Ascending aorta (tissue), 2 donors: ENCODE measurements around the gene KRT82. TPM values are rescaled to one million over a fixed set of nuclear protein-coding genes. Genes with fewer than 3 reads are reported as not detected.

ENCODE experiments used
- DNase-seq, 2 donors: peaks; one replicate each; pipeline ENCODE4 v3.0.0-alpha.2; 2019; ENCODE audit warnings: low spot score in 2 of 2
- H3K27ac ChIP-seq, 2 donors: fragments of 200-600 bp; sonication (generic); one replicate each; pipeline ENCODE4 v1.5.1; 2016 to 2017; ENCODE audit warnings: mild to moderate bottlenecking in 1 of 2
- H3K27me3 ChIP-seq: fragments of 200-600 bp; sonication (generic); one replicate; pipeline ENCODE4 v1.5.1; 2017
- H3K36me3 ChIP-seq, 2 donors: fragments of 200-600 bp; sonication (generic); one replicate each; pipeline ENCODE4 v1.5.1; 2016
- H3K4me1 ChIP-seq, 2 donors: fragments of 200-600 bp; sonication (generic); one replicate each; pipeline ENCODE4 v1.5.1; 2016 to 2017; ENCODE audit warnings: mild to moderate bottlenecking in 1 of 2
- H3K4me3 ChIP-seq, 2 donors: fragments of 200-600 bp; sonication (generic); one replicate each; pipeline ENCODE4 v1.5.1; 2016 to 2017; ENCODE audit warnings: mild to moderate bottlenecking in 1 of 2
- H3K9me3 ChIP-seq, 2 donors: fragments of 200-600 bp; sonication (generic); one replicate each; pipeline ENCODE4 v1.5.1; 2016
- intact Hi-C: fragments of 100-400 bp; cut with DNase I; formaldehyde crosslinking; loops from one replicate; pipeline ENCODE4 v1.15.1; 2023
- total RNA-seq: library from RNA; depleted of rRNA; stranded (reverse); fragments of >200 nt; gene quantifications from one replicate; pipeline ENCODE4 v1.1.0, GENCODE V29; 2016
- TF ChIP-seq, protein P1 (sequence below), 3 experiments: fragments of 200-600 bp in 2 of 3; fragments of 450-650 bp in 1 of 3; sonication (generic) in 2 of 3; IDR thresholded peaks; one replicate each; pipeline ENCODE4 v1.5.1; 2016 to 2019; ENCODE audit warnings: antibody characterized with exemption in 3 of 3, mild to moderate bottlenecking in 1 of 3, moderate library complexity in 1 of 3

KRT82 gene
- total RNA-seq, 1 donor from 2014 or later = not detected

DNA sequence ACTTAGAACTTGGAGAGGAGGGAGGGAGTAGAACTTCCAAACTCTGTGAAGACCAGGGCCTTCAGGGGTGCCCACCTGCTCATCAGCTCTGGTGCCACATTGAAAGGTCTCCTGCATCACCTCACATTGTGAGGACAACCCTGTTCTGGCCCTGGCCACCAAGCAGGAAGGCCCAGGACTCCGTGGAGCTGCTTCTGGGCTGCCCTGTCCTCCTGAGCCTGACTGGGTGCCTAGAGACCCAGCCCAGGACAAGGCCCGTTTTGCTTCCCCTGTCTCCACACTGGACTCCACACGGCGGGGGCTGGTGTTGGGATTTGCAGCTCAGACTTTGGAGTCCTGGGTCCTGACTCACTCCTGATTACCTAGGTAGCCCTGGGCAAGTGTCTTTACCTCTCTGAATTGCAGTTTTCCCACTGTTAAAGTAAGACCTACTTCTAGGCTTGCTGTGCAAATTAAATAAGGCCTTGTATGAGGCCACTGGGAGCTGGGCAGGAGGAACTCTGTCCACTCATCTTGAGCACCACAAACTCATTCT, 12.5 kb upstream of the KRT82 start:
- DNase-seq = no peak
- Histone ChIP-seq H3K9me3 (no peaks in the 10 kb centered on the region), H3K4me3 (no peak overlapping the region), H3K27ac (no peak overlapping the region), H3K4me1 (no peaks in the 10 kb centered on the region), H3K36me3 (no peaks in the 10 kb centered on the region), H3K27me3 (no peaks in the 10 kb centered on the region)
- intact Hi-C loops = no loop called here
- TF ChIP-seq, protein P1, sequence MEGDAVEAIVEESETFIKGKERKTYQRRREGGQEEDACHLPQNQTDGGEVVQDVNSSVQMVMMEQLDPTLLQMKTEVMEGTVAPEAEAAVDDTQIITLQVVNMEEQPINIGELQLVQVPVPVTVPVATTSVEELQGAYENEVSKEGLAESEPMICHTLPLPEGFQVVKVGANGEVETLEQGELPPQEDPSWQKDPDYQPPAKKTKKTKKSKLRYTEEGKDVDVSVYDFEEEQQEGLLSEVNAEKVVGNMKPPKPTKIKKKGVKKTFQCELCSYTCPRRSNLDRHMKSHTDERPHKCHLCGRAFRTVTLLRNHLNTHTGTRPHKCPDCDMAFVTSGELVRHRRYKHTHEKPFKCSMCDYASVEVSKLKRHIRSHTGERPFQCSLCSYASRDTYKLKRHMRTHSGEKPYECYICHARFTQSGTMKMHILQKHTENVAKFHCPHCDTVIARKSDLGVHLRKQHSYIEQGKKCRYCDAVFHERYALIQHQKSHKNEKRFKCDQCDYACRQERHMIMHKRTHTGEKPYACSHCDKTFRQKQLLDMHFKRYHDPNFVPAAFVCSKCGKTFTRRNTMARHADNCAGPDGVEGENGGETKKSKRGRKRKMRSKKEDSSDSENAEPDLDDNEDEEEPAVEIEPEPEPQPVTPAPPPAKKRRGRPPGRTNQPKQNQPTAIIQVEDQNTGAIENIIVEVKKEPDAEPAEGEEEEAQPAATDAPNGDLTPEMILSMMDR (IDR thresholded peaks at IDR 0.05) = no peak

- Histone ChIP-seq H3K9me3 (no peaks in the 10 kb centered on the region), H3K27me3 (no peaks in the 10 kb centered on the region), H3K27ac (no peak overlapping the region), H3K4me1 (no peaks in the 10 kb centered on the region), H3K36me3 (no peaks in the 10 kb centered on the region), H3K4me3 (no peak overlapping the region)
- TF ChIP-seq, protein P1 (IDR thresholded peaks at IDR 0.05) = no peak
- intact Hi-C loops = no loop called here
- DNase-seq = no peak
Measured at GRCh38 chr12:52417740-52418139, 11.6 kb upstream of the KRT82 start.

DNA sequence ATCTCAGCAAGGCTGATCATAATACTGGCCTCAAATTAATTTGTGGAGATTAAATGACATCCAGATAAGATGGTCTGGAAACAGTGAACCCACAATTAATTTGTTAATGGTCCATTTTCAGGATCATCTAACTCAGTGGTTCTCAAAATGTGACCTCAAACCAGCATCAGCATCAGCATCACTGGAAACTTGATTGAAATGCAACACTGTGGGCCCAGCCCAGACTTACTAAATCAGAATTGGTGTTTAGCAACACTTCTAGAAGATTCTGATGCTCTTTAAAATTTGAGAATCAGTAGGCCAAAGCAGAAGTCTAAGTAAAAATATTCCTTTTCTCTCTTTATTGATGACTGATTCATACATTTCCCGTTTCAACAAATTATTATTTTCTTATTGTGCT, 10.7 kb upstream of the KRT82 start:
- Histone ChIP-seq H3K27ac (no peak overlapping the region), H3K4me1 (no peaks in the 10 kb centered on the region), H3K27me3 (no peaks in the 10 kb centered on the region), H3K4me3 (no peak overlapping the region), H3K36me3 (no peaks in the 10 kb centered on the region), H3K9me3 (no peaks in the 10 kb centered on the region)
- DNase-seq = no peak
- TF ChIP-seq, protein P1 (IDR thresholded peaks at IDR 0.05) = no peak
- intact Hi-C loops = no loop called here

DNA sequence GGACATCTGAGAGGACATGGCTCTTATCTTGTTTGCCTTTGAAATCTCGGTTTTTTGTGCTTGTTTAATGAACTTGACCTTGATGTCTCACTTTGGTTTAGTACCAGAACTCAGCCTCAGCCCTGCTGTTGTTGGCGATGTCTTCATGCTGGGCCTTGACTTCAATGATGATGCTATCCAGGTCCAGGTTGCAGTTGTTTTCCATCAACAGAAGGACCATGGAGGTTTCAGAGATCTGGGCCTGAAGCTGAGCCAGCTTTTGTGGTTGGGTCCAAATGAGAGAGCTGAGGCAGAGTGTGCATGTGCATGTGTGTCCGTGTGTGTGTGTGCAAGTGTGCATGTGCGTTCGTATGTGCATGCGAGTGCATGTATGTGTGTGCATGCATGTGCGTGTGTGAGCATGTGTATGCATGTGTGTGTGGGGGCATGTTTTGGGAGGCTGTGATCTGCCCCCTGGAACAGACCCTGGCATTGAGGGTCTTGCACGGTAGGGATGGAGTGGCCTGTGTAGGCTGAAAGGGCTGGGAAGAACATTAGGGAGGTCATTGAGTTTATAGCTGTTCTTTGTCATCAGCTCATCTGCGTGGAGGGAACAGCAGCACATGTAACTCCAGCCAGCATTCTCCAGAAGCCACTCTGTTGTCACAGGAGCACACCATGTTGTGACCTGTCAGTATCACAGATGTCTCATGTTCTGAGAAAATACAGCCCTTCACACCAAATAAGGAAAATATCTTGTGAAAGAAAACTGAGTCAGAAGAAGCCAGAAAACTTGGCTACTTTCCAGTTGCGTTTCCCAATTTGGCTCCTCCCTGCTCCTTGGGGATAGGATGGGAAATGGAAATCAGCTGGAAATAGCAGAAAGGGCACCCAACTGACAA, 10.0 kb upstream of the KRT82 start:
- no peaks in the 10 kb centered on the region for H3K9me3 ChIP-seq
- no peaks in the 10 kb centered on the region for H3K4me1 ChIP-seq
- no peaks in the 10 kb centered on the region for H3K27me3 ChIP-seq
- no peak overlapping the region for H3K4me3 ChIP-seq
- H3K27ac ChIP-seq = no peak overlapping the region
- DNase-seq = peak in 1 of 2 donors; percentile 68
- intact Hi-C loops = no loop called here
- no peaks in the 10 kb centered on the region for H3K36me3 ChIP-seq
- TF ChIP-seq, protein P1 (IDR thresholded peaks at IDR 0.05) = no peak

GRCh38 chr12:52414936-52415335, 8.8 kb upstream of the KRT82 start:
- DNase-seq = no peak
- TF ChIP-seq, protein P1 (IDR thresholded peaks at IDR 0.05) = no peak
- Histone ChIP-seq H3K27ac (no peak overlapping the region), H3K4me1 (no peaks in the 10 kb centered on the region), H3K9me3 (no peaks in the 10 kb centered on the region), H3K4me3 (no peak overlapping the region), H3K27me3 (no peaks in the 10 kb centered on the region), H3K36me3 (no peaks in the 10 kb centered on the region)
- intact Hi-C loops = no loop called here
